HG03575 (cell line): ENCODE measurements around the gene GPD2.

ENCODE experiments used
- ATAC-seq: cut with Tn5 transposase; IDR thresholded peaks from one replicate; pipeline ENCODE4 v1.9.1; 2021; ENCODE audit not compliant: unreplicated experiment, insufficient number of reproducible peaks, low FRiP score; ENCODE audit errors: extremely low read depth

GPD2 gene

GRCh38 chr2:156435718-156436496 is at the start of gene GPD2:
Gene GPD2 (plus strand): TSS chr2:156436379. CDS start chr2:156476106, 39,727 bp downstream.
- ATAC-seq: no peak

- no peak for ATAC-seq
These were observed 42.0 kb upstream of the GPD2 start for GRCh38 chr2:156394033-156394741.

- ATAC-seq: no peak
These were observed 40.1 kb upstream of the GPD2 start for GRCh38 chr2:156396126-156396525.

GRCh38 chr2:156397229-156397628 is 39.0 kb upstream of the GPD2 start:
- ATAC-seq: no peak

GRCh38 chr2:156398176-156398575 is 38.0 kb upstream of the GPD2 start:
- ATAC-seq: no peak

- ATAC-seq: no peak
These were observed 36.8 kb upstream of the GPD2 start for GRCh38 chr2:156399224-156399949.

GRCh38 chr2:156399950-156400705 is 36.1 kb upstream of the GPD2 start:
- ATAC-seq: peak; percentile 12

- ATAC-seq: peak; percentile 36
These were observed 35.2 kb upstream of the GPD2 start for GRCh38 chr2:156400706-156401678.

GRCh38 chr2:156401861-156402260 is 34.3 kb upstream of the GPD2 start:
- ATAC-seq: no peak

- no peak for ATAC-seq
These were observed 30.6 kb upstream of the GPD2 start for GRCh38 chr2:156405586-156405985.

- ATAC-seq: no peak
These were observed 24.3 kb upstream of the GPD2 start for GRCh38 chr2:156411835-156412234.

GRCh38 chr2:156421851-156422250 is 14.3 kb upstream of the GPD2 start:
- no peak for ATAC-seq

- ATAC-seq: no peak
These were observed 12.4 kb upstream of the GPD2 start for GRCh38 chr2:156423674-156424282.

GRCh38 chr2:156427074-156427473 is 9.1 kb upstream of the GPD2 start:
- ATAC-seq: no peak

GRCh38 chr2:156429211-156429610 is 7.0 kb upstream of the GPD2 start:
- ATAC-seq: no peak

- no peak for ATAC-seq
These were observed 5.8 kb upstream of the GPD2 start for GRCh38 chr2:156430236-156430979.

GRCh38 chr2:156430980-156431358 is 5.2 kb upstream of the GPD2 start:
- ATAC-seq: peak; percentile 73
